Measurements from ENCODE around the gene PNMA5. TPM values are rescaled to one million over a fixed set of nuclear protein-coding genes. Genes with fewer than 3 reads are reported as not detected.
"Not testable (repeated sequence)": the region's sequence is repeated elsewhere in the genome, so short reads cannot be mapped to it uniquely, and the experiment has no call there.

The PNMA5 gene
- total RNA-seq, result not detected

GRCh38 chrX:152993933-152994332 lies at the start of gene PNMA5:
Gene PNMA5, minus strand, starts transcription at chrX:152994116. Its CDS starts 2,518 bp downstream, at chrX:152991598.
- DNase-seq, result no peak
- Mint-ChIP-seq H3K4me3 (no peak within 1 kb of the TSS), H3K27ac (no peak within 1 kb of the TSS), H3K9me3 (no peaks in the 10 kb centered on the region), H3K27me3 (ENCODE audit: low read depth) (no peaks in the 10 kb centered on the region), H3K4me1 (ENCODE audit: low read depth) (peaks cover 6% of the 10 kb centered on the region), H3K36me3 (ENCODE audit: low read depth) (no peaks in the 10 kb centered on the region)
- intact Hi-C loops (cut with micrococcal nuclease), result no loop called here
- CTCF ChIA-PET, result no interaction called here

GRCh38 chrX:153032397-153033118 lies 38.6 kb upstream of the PNMA5 start:
- intact Hi-C loops (cut with micrococcal nuclease), result loop anchor here (1.0 to 10.0 kb wide), 7 partner anchors 74 to 632 kb away; partner anchors contain the start of gene CCNQ
- no peaks in the 10 kb centered on the region for H3K27me3 Mint-ChIP-seq (ENCODE audit: low read depth)
- CTCF ChIA-PET, result interaction anchor here (0.6 to 1.9 kb wide), 9 partner anchors 10 to 1427 kb away, joined by 3 to 7 read pairs (median 3); no protein-coding TSS in a partner anchor
- H3K4me3 Mint-ChIP-seq, result peak overlapping the region; percentile 81
- H3K9me3 Mint-ChIP-seq, result no peaks in the 10 kb centered on the region
- H3K36me3 Mint-ChIP-seq (ENCODE audit: low read depth), result peaks cover 2% of the 10 kb centered on the region
- DNase-seq, result peak; percentile 73
- H3K4me1 Mint-ChIP-seq (ENCODE audit: low read depth), result peaks cover 8% of the 10 kb centered on the region
- peak overlapping the region; percentile 87 for H3K27ac Mint-ChIP-seq

- H3K27me3 Mint-ChIP-seq (ENCODE audit: low read depth), result no peaks in the 10 kb centered on the region
- no peak overlapping the region for H3K4me3 Mint-ChIP-seq
- H3K4me1 Mint-ChIP-seq (ENCODE audit: low read depth), result peaks cover 8% of the 10 kb centered on the region
- CTCF ChIA-PET, result interaction anchor here (0.6 kb wide), 1 partner anchor 732 kb away, joined by 4 read pairs; no protein-coding TSS in a partner anchor
- DNase-seq, result no peak
- no peak overlapping the region for H3K27ac Mint-ChIP-seq
- H3K9me3 Mint-ChIP-seq, result no peaks in the 10 kb centered on the region
- intact Hi-C loops (cut with micrococcal nuclease), result loop anchor here (5.0 to 10.0 kb wide), 5 partner anchors 88 to 634 kb away; partner anchors contain the start of gene CCNQ
- no peaks in the 10 kb centered on the region for H3K36me3 Mint-ChIP-seq (ENCODE audit: low read depth)
These were observed 36.9 kb upstream of the PNMA5 start for GRCh38 chrX:153030801-153031200.

- no peak for DNase-seq
- Mint-ChIP-seq H3K27me3 (ENCODE audit: low read depth) (no peaks in the 10 kb centered on the region), H3K36me3 (ENCODE audit: low read depth) (no peaks in the 10 kb centered on the region), H3K27ac (no peak overlapping the region), H3K4me1 (ENCODE audit: low read depth) (peaks cover 8% of the 10 kb centered on the region), H3K9me3 (no peaks in the 10 kb centered on the region), H3K4me3 (no peak overlapping the region)
- intact Hi-C loops (cut with micrococcal nuclease), result loop anchor here (5.0 to 10.0 kb wide), 5 partner anchors 88 to 635 kb away; partner anchors contain the start of gene CCNQ
- CTCF ChIA-PET, result interaction anchor here (1.1 kb wide), 1 partner anchor 88 kb away, joined by 3 read pairs; no protein-coding TSS in a partner anchor
These were observed 36.0 kb upstream of the PNMA5 start for GRCh38 chrX:153029875-153030274.

GRCh38 chrX:153029162-153029561 lies 35.2 kb upstream of the PNMA5 start:
- no peak overlapping the region for H3K4me3 Mint-ChIP-seq
- intact Hi-C loops (cut with micrococcal nuclease), result no loop called here
- no peaks in the 10 kb centered on the region for H3K27me3 Mint-ChIP-seq (ENCODE audit: low read depth)
- CTCF ChIA-PET, result interaction anchor here (1.1 kb wide), 1 partner anchor 87 kb away, joined by 3 read pairs; no protein-coding TSS in a partner anchor
- DNase-seq, result no peak
- no peaks in the 10 kb centered on the region for H3K9me3 Mint-ChIP-seq
- H3K36me3 Mint-ChIP-seq (ENCODE audit: low read depth), result no peaks in the 10 kb centered on the region
- H3K27ac Mint-ChIP-seq, result no peak overlapping the region
- peaks cover 7% of the 10 kb centered on the region for H3K4me1 Mint-ChIP-seq (ENCODE audit: low read depth)

GRCh38 chrX:153028487-153028886 lies 34.6 kb upstream of the PNMA5 start:
- CTCF ChIA-PET; H3K4me3 Mint-ChIP-seq; H3K27me3 Mint-ChIP-seq (ENCODE audit: low read depth); H3K9me3 Mint-ChIP-seq; H3K4me1 Mint-ChIP-seq (ENCODE audit: low read depth); H3K27ac Mint-ChIP-seq; DNase-seq; H3K36me3 Mint-ChIP-seq (ENCODE audit: low read depth); intact Hi-C loops (cut with micrococcal nuclease): not testable (repeated sequence)

GRCh38 chrX:153026501-153026900 lies 32.6 kb upstream of the PNMA5 start:
- H3K36me3 Mint-ChIP-seq (ENCODE audit: low read depth); H3K4me1 Mint-ChIP-seq (ENCODE audit: low read depth); H3K9me3 Mint-ChIP-seq; DNase-seq; H3K27me3 Mint-ChIP-seq (ENCODE audit: low read depth); intact Hi-C loops (cut with micrococcal nuclease); H3K27ac Mint-ChIP-seq; H3K4me3 Mint-ChIP-seq; CTCF ChIA-PET: not testable (repeated sequence)

- Mint-ChIP-seq H3K27ac (no peak overlapping the region), H3K4me1 (ENCODE audit: low read depth) (no peaks in the 10 kb centered on the region), H3K27me3 (ENCODE audit: low read depth) (peaks cover 10% of the 10 kb centered on the region), H3K4me3 (no peak overlapping the region), H3K36me3 (ENCODE audit: low read depth) (no peaks in the 10 kb centered on the region), H3K9me3 (no peaks in the 10 kb centered on the region)
- intact Hi-C loops (cut with micrococcal nuclease), result no loop called here
- CTCF ChIA-PET, result no interaction called here
- DNase-seq, result no peak
These were observed 25.2 kb upstream of the PNMA5 start for GRCh38 chrX:153019166-153019565.

GRCh38 chrX:153017174-153017573 lies 23.3 kb upstream of the PNMA5 start:
- H3K9me3 Mint-ChIP-seq; H3K27ac Mint-ChIP-seq; intact Hi-C loops (cut with micrococcal nuclease); DNase-seq; H3K4me3 Mint-ChIP-seq; H3K36me3 Mint-ChIP-seq (ENCODE audit: low read depth); H3K4me1 Mint-ChIP-seq (ENCODE audit: low read depth); CTCF ChIA-PET: not testable (repeated sequence)
- H3K27me3 Mint-ChIP-seq (ENCODE audit: low read depth), result peaks cover 13% of the 10 kb centered on the region

GRCh38 chrX:153004780-153005179 lies 10.9 kb upstream of the PNMA5 start:
- no peak overlapping the region for H3K4me3 Mint-ChIP-seq
- H3K9me3 Mint-ChIP-seq, result peaks cover 1% of the 10 kb centered on the region
- H3K27me3 Mint-ChIP-seq (ENCODE audit: low read depth), result peaks cover 7% of the 10 kb centered on the region
- CTCF ChIA-PET, result no interaction called here
- intact Hi-C loops (cut with micrococcal nuclease), result no loop called here
- H3K36me3 Mint-ChIP-seq (ENCODE audit: low read depth), result no peaks in the 10 kb centered on the region
- H3K4me1 Mint-ChIP-seq (ENCODE audit: low read depth), result no peaks in the 10 kb centered on the region
- DNase-seq, result no peak
- H3K27ac Mint-ChIP-seq, result no peak overlapping the region

- intact Hi-C loops (cut with micrococcal nuclease), result no loop called here
- Mint-ChIP-seq H3K36me3 (ENCODE audit: low read depth) (no peaks in the 10 kb centered on the region), H3K27ac (no peak overlapping the region), H3K4me1 (ENCODE audit: low read depth) (no peaks in the 10 kb centered on the region), H3K27me3 (ENCODE audit: low read depth) (peaks cover 7% of the 10 kb centered on the region), H3K9me3 (peaks cover 1% of the 10 kb centered on the region), H3K4me3 (no peak overlapping the region)
- CTCF ChIA-PET, result no interaction called here
- no peak for DNase-seq
These were observed 10.1 kb upstream of the PNMA5 start for GRCh38 chrX:153003981-153004380.

- H3K4me3 Mint-ChIP-seq; H3K9me3 Mint-ChIP-seq; DNase-seq; H3K4me1 Mint-ChIP-seq (ENCODE audit: low read depth); intact Hi-C loops (cut with micrococcal nuclease); CTCF ChIA-PET; H3K36me3 Mint-ChIP-seq (ENCODE audit: low read depth); H3K27me3 Mint-ChIP-seq (ENCODE audit: low read depth); H3K27ac Mint-ChIP-seq: not testable (repeated sequence)
These were observed 8.3 kb upstream of the PNMA5 start for GRCh38 chrX:153002182-153002581.

GRCh38 chrX:152997337-152997736 lies 3.4 kb upstream of the PNMA5 start:
- no peak for DNase-seq
- no peaks in the 10 kb centered on the region for H3K36me3 Mint-ChIP-seq (ENCODE audit: low read depth)
- intact Hi-C loops (cut with micrococcal nuclease), result no loop called here
- H3K27me3 Mint-ChIP-seq (ENCODE audit: low read depth), result no peaks in the 10 kb centered on the region
- peaks cover 6% of the 10 kb centered on the region for H3K4me1 Mint-ChIP-seq (ENCODE audit: low read depth)
- no peaks in the 10 kb centered on the region for H3K9me3 Mint-ChIP-seq
- H3K27ac Mint-ChIP-seq, result no peak overlapping the region
- CTCF ChIA-PET, result interaction anchor here (0.5 kb wide), 1 partner anchor 416 kb away, joined by 3 read pairs; no protein-coding TSS in a partner anchor
- no peak overlapping the region for H3K4me3 Mint-ChIP-seq

All from activated naive CD4-positive, alpha-beta T cell treated with anti-CD3 and anti-CD28 coated beads for 36 hours (primary cell).